Suppressor macrophage treated with lipopolysaccharide for 4 hours (primary cell): Measurements from ENCODE around the gene P2RY8.
"Not testable (repeated sequence)": the region's sequence is repeated elsewhere in the genome, so short reads cannot be mapped to it uniquely, and the experiment has no call there.

Experiments used
- DNase-seq: peaks from one replicate; pipeline ENCODE4 v3.0.0-alpha.2; 2020

The P2RY8 gene

GRCh38 chrX:1442016-1442665, 94.8 kb downstream of the P2RY8 start:
- DNase-seq: no peak

GRCh38 chrX:1440506-1440905, 96.5 kb downstream of the P2RY8 start:
- no peak for DNase-seq

- no peak for DNase-seq
Observed at GRCh38 chrX:1435241-1435895, 101.6 kb downstream of the P2RY8 start.

GRCh38 chrX:1434871-1435240, 102.1 kb downstream of the P2RY8 start:
- no peak for DNase-seq

GRCh38 chrX:1433646-1434357, 103.2 kb downstream of the P2RY8 start:
- no peak for DNase-seq

- no peak for DNase-seq
Observed at GRCh38 chrX:1430451-1430850, 106.5 kb downstream of the P2RY8 start.

- no peak for DNase-seq
Observed at GRCh38 chrX:1427756-1428155, 109.2 kb downstream of the P2RY8 start.

- not testable (repeated sequence) for DNase-seq
Observed at GRCh38 chrX:1426321-1426720, 110.7 kb downstream of the P2RY8 start.

GRCh38 chrX:1425381-1425780, 111.6 kb downstream of the P2RY8 start:
- no peak for DNase-seq

GRCh38 chrX:1424147-1424851, 112.7 kb downstream of the P2RY8 start:
- DNase-seq: no peak

GRCh38 chrX:1423215-1423614, 113.8 kb downstream of the P2RY8 start:
- no peak for DNase-seq

GRCh38 chrX:1422135-1422465, 114.9 kb downstream of the P2RY8 start:
- no peak for DNase-seq

- no peak for DNase-seq
Observed at GRCh38 chrX:1421433-1422134, 115.4 kb downstream of the P2RY8 start.

- DNase-seq: no peak
Observed at GRCh38 chrX:1420371-1420770, 116.6 kb downstream of the P2RY8 start.

- no peak for DNase-seq
Observed at GRCh38 chrX:1419545-1420355, 117.2 kb downstream of the P2RY8 start.

GRCh38 chrX:1418901-1419544, 118.0 kb downstream of the P2RY8 start:
- DNase-seq: no peak

- DNase-seq: no peak
Observed at GRCh38 chrX:1417921-1418771, 118.8 kb downstream of the P2RY8 start.

GRCh38 chrX:1416965-1417760, 119.8 kb downstream of the P2RY8 start:
- DNase-seq: no peak

- DNase-seq: no peak
Observed at GRCh38 chrX:1416327-1416784, 120.6 kb downstream of the P2RY8 start.
